ENCODE data around the gene AHCYL1.

Gene AHCYL1

DNA sequence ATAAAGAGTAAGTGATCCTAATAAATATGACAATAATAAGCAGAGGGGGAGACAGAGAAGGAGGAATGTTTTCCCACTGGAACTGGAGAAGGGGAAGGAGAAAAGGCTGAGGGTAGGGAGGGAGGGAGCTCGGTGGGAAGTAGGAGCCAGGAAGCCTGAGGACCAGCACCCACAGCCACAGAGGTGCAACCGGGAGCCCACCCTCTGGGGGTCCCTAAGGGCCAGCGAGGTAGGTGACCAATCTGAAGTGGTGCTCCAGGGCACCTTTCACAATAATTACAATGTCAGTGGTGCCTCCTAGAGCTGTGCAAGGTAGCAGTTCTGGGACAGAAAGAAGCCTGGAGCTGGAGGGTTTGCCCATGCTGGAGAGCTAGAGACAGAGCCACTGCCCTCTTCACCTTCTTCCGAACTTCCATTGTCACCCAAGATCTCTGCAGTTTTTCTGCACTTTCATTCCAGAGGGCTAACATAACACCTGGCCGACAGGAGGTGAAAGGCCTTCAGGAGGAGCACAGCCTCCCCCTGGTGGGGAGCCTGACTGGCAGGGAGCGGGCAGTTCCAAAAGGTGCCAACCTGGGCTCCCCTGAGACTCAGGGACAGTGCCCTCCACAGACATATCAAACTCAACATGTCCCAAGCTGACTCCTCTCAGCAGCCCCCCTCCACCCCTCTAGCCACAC lies 4.1 kb upstream of the AHCYL1 start:
- H3K4me3 ChIP-seq (ENCODE audit: low read length): no peak overlapping the region
- no peak for TF ChIP-seq ZNF274 (IDR thresholded peaks at IDR 0.05; ENCODE audit: low read depth, low read length)

DNA sequence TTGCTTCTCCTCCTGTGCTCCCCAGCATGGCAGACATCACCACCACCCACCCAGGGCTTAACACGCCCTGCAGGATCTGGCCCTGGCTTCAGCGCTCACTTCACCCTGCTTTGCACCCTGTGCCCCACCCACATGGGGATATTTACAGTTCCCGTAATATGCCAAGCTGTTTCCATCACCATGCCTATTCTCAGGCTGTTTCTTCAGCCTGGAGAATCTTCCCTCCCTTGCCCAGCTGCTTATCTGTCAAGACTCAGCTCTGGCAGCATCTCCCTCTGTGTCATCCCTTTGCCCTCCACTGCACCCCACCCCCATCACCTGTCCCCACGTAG lies 3.6 kb upstream of the AHCYL1 start:
- H3K4me3 ChIP-seq (ENCODE audit: low read length): no peak overlapping the region
- no peak for TF ChIP-seq ZNF274 (IDR thresholded peaks at IDR 0.05; ENCODE audit: low read depth, low read length)

DNA sequence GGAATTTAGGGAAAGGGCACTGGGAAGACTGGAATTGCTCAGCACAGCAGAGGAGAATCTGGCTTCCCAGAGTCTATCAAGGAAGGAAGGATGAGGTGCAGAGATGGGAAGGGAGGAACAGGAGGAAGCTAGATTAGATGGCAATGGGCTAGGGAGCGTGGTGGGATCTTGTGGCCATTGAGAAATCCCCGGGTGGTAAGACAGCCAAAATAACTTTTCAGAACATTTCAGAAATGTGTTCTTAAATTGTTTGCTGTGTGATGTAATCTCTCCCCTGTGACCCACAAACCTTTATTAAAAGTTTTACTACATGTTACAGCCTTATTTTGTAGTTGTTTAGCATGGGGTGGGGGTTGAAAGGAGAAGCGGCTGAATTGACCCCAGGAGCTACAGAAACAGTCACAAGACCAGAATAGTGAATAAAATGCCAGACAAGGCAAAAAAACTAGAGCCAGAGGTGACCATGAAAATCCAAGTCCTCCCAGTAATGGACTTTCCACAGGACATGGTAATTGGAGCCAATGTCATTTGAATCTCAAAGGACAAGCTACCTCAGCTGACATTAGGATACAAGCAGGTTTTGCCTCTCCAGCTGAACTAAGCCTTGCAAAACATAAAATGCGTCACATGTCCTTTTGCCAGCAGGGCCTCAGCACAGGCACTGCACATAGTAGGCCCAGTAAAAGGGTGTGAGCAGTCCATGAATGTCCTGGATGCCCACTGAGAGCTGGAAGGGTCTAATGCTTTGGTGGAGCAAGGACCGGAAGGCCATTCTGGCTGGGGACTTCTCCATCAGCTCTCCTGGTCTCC lies 980 bp upstream of the AHCYL1 start:
- no peak overlapping the region for H3K4me3 ChIP-seq (ENCODE audit: low read length)
- TF ChIP-seq ZNF274 (IDR thresholded peaks at IDR 0.05; ENCODE audit: low read depth, low read length): no peak

DNA sequence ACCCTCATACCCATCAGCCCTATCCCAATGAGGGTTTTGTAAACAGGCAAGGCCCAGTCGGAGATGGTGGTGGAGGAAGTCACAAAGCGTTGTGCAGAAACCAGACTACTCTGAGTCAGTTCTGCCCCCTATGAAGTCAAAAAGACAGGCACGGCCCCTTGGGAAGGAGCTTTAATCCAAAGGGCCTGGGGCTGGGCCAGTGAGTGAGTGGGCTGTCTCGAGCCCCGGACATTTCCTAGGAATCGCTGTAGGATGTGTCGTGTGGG lies 442 bp upstream of the AHCYL1 start:
- H3K4me3 ChIP-seq (ENCODE audit: low read length): no peak overlapping the region
- TF ChIP-seq ZNF274 (IDR thresholded peaks at IDR 0.05; ENCODE audit: low read depth, low read length): no peak

DNA sequence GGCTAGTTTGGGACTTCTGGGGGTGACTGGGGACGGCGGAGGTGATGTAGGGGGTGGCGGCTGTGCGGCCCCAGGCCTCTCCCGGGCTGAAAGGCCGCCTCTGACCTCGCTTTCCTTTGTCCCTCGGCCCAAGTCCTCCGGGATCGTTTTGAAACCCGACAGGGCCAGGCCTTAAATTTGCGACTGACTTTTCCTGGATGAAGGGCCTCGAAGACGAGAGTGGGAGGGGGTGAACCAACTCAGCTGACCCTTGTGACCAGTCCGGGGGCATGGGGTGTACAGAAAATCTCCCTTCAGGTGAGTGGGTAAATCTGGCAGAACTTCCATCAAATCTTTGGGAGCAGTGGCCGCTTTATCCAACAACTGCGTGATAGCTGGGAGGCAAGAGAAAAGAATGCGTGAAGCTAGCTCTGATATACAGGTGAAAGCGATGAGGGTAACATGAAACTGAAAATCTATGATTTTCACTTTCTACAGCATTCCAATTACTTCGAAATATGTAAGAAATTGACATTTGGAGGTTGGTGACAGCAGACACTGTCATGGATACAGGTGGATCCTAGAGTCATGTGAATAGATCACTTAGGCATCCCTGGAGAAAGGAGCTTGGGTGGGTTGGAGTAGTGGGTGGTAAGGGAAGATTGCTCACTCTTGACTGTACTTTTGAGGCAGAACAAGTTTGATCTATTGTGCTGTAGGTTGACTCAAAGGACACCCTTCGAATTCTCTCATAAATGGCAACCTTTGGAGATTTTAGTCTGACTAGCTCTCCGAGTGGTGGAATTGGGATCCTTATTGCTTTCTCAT lies 885 bp downstream of the AHCYL1 start:
- no peak for TF ChIP-seq ZNF274 (IDR thresholded peaks at IDR 0.05; ENCODE audit: low read depth, low read length)
- peak overlapping the region; percentile 75 for H3K4me3 ChIP-seq (ENCODE audit: low read length)

DNA sequence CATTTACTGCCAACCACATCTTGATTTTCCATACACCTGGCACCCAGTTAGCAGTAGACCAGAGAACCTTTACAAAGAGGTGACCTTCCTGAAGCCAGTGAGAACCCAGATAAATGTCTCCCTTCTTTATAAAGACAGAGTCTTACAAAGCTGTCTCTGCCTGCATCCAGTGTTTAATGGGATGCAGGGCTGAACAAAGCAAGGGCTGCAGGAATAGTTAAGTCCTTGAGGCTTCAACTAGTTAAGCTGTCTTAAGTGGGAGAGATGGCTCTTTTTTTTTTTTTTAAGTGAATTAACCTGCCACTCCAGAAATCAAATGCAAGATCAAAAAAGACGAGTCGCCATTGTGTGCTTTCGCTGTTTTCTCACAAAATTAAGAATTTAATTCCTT lies 1.5 kb downstream of the AHCYL1 start:
- TF ChIP-seq ZNF274 (IDR thresholded peaks at IDR 0.05; ENCODE audit: low read depth, low read length): no peak
- peak overlapping the region; percentile 75 for H3K4me3 ChIP-seq (ENCODE audit: low read length)

DNA sequence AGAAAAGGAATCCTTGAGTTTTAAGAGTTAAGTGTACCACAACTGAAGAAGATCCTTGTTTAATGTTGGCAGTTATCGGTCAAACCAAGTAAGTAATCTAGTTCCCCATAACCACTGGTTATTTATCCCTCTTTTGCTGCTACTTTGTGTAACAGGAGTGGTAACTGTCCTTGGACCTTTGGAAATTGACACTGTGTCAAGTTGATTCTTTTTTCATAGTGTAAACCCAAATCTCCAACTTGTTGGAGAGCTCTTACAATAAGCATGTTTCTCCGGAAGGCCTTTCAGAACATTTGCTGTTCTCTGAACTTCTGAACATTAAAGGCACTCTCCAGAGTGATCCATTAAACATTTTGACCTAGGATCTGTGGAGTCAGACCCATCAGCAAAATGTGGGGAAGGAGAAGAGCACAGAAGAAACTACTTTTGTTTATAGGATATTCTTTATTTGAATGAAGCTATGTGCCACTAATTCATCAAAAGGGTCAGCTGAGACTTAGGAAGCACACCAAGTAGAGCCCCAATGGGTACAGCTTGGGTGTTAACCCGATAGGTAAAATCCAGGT lies 3.9 kb downstream of the AHCYL1 start:
- no peak overlapping the region for H3K4me3 ChIP-seq (ENCODE audit: low read length)
- TF ChIP-seq ZNF274 (IDR thresholded peaks at IDR 0.05; ENCODE audit: low read depth, low read length): no peak

DNA sequence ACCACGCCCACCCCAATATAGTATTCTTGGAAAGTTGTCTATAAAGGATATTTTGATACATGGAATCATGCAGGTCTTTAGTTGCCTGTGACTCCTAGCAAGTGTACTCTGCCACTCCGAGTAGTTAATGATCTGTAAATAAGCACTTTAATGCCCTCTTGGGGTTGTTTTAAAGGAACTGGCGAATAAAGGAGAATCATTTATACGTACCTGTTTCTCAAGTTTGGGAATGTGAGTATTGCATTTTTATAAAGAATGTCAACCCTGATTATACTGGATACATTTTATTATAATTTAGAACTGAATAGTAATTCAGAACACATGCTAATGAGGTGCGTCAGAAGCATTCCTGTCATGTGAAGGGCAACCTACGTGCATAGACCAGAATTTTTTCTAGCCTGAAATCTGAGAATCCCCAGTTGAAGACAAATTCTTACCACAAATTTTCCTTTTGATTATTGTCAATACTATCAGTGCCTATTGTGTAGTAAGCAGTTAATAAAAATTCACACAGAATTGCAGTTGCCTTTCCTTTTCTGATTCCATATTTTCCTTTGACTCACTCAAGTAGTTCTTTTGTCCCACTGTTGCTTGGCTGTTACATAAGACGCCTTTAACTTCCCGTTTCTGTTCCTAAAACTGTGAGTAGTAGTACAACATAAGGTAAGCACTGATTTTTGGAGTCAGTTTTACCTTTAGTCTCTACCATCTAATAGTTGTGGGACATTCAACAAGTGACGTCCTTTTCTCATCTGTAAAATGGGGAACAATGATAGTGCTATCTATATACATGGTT lies 5.1 kb downstream of the AHCYL1 start:
- no peak overlapping the region for H3K4me3 ChIP-seq (ENCODE audit: low read length)
- no peak for TF ChIP-seq ZNF274 (IDR thresholded peaks at IDR 0.05; ENCODE audit: low read depth, low read length)

DNA sequence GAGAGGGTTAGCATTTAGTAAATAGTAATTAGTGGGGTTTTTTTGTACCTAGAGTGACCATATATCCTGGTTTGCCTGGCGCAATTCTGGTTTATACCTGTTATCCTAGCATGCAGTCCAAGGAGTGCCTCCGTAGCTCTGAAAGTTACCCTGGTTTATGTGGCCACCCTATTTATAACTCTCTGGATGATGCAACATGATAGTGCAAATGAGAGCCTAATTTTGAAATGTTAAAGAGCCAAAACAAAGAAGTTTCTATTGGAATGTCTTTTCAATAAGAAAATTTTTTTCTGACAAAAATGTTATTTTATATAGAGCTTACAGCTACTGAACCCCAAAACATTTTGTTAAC lies 5.7 kb downstream of the AHCYL1 start:
- TF ChIP-seq ZNF274 (IDR thresholded peaks at IDR 0.05; ENCODE audit: low read depth, low read length): no peak

DNA sequence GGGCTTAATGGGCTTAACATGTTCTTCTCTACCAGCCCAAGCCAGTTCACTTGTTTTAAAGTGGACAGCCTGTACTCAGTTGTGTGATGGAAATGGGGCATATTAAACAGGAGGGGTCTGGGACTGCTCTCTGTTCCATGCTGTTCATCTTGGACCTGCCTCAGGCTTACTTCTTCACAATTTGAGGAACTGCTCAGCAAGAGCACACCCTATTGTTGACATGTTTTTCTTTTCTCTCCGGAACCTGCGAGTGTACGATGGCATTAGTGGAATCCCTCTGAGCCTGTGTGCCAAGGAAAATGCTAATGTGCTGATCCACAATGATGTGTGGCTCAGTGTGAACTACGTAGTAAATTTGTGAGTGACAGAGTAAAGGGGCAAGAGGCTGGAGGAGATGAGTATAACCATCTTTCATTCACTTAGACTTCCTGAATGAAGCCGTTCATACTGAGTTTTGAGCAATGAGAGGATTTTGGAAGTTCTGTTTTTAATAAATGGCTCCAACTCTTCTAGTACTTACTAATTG lies 6.9 kb downstream of the AHCYL1 start:
- no peak overlapping the region for H3K4me3 ChIP-seq (ENCODE audit: low read length)
- TF ChIP-seq ZNF274 (IDR thresholded peaks at IDR 0.05; ENCODE audit: low read depth, low read length): no peak

More for the DNA sequence above, 5.7 kb downstream of the AHCYL1 start:
- no peak overlapping the region for H3K4me3 ChIP-seq (ENCODE audit: low read length)

DNA sequence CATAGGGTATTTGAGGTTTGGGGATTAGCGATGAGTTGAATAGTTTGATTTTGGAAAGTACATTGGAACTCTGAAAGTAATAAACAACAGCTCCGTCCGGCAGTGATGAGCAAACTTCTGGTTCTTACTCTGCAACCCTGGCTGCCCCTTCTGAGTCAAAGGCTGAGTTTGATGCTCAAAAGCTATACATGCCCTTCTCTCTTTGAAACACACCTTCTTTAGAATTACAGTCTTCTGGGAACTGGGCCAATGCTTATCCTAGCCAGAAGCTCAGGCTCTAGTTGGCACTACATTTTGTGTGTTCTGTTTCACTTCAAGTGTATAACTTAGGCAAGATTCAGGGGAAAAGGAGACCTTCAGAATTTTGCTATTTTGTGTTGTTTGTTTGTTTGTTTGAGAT lies 9.3 kb downstream of the AHCYL1 start:
- no peak for TF ChIP-seq ZNF274 (IDR thresholded peaks at IDR 0.05; ENCODE audit: low read depth, low read length)

DNA sequence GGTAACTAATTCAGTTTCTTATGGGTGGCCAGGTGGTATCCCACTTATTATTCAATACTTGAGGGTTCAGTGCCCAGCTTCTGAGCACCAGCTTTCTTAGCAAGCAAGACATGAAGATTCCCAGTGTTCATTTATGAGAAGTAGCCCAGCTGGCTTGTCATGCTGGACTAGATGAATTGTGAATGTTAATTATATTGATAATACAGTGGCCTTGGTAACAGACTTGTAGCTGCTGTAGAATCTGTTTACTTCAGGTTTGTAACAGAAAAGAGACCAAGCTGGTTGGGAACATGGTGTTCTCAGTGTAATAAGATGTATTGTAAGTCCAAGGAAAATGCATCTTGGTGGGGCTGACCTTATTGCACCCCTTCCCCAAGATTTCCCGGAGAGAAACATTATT lies 10.1 kb downstream of the AHCYL1 start:
- no peak overlapping the region for H3K4me3 ChIP-seq (ENCODE audit: low read length)

More for the DNA sequence above, 9.3 kb downstream of the AHCYL1 start:
- no peak overlapping the region for H3K4me3 ChIP-seq (ENCODE audit: low read length)

DNA sequence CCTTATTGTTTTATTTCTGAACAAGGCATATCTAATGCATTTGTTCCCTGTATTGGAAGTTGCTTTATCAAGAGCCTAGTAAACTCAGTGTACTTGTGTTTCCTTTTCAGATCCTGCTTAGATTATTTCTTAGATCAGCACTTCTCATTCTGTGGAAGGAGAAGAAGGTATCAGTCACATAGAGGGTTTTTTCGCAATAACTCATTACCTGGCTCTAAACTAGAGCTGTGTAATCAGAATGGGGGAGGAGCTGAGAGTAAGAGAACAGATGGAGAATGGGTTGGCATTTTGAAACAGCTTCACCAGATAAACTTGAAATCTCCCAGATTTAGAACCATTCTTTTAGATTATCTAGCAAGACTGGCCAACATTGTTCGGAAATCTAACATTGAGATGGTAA lies 11.0 kb downstream of the AHCYL1 start:
- no peak for TF ChIP-seq ZNF274 (IDR thresholded peaks at IDR 0.05; ENCODE audit: low read depth, low read length)

More for the DNA sequence above, 10.1 kb downstream of the AHCYL1 start:
- no peak for TF ChIP-seq ZNF274 (IDR thresholded peaks at IDR 0.05; ENCODE audit: low read depth, low read length)

DNA sequence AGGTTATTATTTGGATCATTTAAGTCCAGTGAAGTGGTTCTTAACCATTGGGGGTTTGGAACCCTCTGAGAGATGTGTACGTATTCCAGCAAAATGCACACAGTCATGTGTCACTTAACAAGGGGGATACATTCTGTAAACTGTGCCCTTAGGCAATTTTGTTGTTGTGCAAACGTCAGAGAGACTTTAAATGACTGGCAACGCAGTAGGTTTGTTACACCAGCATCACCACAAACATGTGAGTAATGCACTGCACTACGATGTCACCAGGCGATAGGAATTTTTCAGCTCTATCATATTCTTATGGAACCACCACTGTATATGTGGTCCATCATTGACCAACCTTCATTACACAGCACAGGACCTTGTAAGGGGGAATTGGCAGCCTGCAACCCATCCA lies 11.9 kb downstream of the AHCYL1 start:
- no peak overlapping the region for H3K4me3 ChIP-seq (ENCODE audit: low read length)
- TF ChIP-seq ZNF274 (IDR thresholded peaks at IDR 0.05; ENCODE audit: low read depth, low read length): no peak

More for the DNA sequence above, 11.0 kb downstream of the AHCYL1 start:
- no peak overlapping the region for H3K4me3 ChIP-seq (ENCODE audit: low read length)
